GM21529 (cell line): ENCODE results near the gene TMEM186.
"Not testable (repeated sequence)": the region's sequence is repeated elsewhere in the genome, so short reads cannot be mapped to it uniquely, and the experiment has no call there.

Source experiments
- ATAC-seq: cut with Tn5 transposase; IDR thresholded peaks from one replicate; pipeline ENCODE4 v1.9.1; 2021; ENCODE audit not compliant: unreplicated experiment

The TMEM186 gene

DNA sequence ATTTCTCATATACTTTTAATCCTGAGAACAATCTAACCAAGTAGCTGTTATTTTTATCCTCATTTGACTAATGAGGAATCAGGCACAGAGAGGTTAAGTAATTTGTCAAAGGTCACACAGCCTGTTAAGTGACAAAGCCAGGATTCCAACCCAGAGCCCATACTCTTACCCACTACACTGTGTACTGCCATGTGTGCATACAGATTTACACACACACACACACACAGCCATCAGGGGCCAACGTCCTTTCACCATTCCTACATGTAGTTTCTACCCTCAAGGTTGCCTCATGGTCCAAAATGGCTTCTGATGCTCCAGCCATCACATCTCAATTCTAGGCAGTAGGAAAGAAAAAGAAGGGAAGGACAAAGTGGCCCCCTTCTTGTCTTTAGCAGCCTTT, 22.1 kb downstream of the TMEM186 start:
- ATAC-seq = no peak

DNA sequence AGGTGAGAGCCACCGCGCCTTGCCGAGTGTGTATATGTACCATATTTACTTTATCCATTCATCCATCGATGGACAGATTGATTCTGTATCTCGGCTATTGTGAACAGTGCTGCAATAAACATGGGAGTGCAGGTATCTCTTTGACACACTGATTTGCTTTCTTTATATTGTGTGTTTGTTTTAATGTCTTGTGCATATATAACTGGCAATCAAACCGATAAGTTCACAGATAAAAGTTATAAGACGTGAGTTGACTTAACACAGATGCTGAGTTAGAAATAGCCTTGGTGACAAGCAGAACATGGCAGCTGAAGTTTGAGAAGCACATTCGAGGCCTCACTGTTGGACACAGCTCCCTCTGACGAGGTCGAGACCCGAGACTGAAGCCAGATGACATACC, 23.2 kb downstream of the TMEM186 start:
- ATAC-seq = no peak

DNA sequence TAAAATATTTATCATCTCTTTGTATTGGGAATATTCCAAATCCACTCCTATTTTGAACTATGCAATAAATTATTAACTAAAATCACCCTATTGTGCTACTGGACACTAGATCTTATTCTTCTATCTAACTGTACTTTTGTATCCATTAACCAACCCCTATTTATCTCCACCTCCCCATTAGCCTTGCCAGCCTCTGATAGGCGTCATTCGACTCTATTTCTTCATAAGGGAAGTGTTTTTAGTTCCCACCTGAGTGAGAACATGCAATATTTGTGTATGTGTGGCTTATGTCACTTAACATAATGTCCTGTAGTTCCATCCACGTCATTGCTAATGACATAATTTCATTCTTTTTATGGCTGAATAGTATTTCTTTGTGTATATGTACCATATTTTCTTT, 23.9 kb downstream of the TMEM186 start:
- ATAC-seq = no peak

DNA sequence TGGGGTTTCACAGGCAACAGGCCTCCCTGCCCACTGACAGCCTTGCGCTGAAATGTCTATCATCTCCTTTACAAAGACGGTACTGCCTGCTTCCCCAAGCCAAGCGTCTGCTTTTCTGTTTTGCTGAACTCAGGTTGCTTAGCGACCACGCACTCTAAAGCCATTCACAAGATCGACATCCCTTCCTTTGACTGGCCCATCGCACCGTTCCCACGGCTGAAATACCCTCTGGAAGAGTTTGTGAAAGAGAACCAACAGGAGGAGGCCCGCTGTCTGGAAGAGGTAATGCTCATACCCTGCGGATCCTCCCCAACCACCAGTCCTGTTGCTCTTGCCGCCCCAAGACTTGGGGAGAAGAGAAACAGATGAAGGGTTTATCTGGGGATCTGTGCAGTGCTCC, 28.7 kb downstream of the TMEM186 start:
- no peak for ATAC-seq

DNA sequence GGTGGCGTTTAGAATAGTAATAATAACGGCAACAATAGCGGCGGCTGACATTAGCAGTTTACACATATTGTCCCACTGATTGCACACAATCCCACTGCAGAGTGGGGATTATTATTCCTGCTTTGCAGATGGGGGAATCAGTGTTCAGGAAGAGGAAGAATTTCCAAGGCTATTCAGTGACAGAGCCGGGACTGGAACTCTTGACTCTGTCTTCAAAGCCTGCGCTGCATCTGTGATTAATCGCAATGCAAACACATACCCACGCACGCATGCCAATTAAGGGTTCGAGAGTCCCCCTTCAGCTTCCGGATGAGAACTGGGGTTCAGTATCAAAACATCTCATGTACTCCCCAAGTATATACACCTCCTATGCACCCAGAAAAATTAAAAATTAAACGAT, 29.2 kb downstream of the TMEM186 start:
- ATAC-seq = no peak

DNA sequence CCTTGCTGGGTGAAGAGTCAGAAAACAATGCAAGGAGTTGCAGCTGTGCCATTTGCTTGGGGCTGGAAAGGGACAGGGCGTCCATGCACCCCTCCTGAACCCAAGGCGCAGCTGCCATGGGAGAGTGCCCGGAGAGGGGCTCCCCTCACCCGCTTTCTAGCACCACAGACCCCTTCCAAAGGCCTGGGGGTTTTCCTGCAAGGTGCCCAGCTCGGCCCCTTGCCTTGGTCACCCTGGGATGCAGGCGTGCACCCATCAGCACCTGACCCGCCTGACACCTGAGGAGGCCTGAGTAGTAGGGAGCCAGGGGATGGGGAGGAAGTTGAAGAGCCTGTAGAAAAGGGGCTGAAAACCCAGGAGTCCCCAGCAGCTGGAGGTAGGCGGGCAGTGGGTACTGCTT, 30.3 kb downstream of the TMEM186 start:
- ATAC-seq = no peak

DNA sequence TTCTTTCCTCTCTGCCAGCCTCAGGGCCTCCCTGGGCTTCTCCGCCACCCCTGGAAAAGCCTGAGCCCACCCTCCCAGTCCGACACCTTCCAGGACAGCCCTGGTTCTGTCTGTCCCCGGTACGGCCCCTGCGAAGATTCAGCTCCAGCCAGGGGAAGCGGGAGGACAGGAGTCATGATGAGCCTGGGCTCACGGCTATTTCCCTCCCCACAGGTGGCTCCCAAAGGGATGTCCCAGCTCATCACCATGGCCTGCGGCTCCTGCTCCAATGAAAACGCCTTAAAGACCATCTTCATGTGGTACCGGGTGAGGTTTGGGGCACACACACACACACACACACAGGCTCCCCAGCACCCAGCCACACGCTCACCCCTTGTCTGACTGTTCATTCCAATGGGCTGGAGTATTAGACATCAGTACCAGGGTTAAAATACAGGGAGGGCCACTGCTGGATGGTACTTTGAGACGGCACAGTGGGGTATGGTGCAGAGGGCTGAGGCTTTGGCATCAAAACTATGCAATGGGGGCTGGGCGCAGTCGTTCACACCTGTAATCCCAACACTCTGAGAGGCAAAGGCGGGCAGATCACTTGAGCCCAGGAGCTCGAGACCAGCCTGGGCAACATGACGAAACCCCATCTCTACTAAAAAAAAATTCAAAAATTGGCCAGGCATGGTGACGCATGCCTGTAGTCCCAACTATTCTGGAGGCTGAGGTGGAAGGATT, 32.8 kb downstream of the TMEM186 start:
- no peak for ATAC-seq

DNA sequence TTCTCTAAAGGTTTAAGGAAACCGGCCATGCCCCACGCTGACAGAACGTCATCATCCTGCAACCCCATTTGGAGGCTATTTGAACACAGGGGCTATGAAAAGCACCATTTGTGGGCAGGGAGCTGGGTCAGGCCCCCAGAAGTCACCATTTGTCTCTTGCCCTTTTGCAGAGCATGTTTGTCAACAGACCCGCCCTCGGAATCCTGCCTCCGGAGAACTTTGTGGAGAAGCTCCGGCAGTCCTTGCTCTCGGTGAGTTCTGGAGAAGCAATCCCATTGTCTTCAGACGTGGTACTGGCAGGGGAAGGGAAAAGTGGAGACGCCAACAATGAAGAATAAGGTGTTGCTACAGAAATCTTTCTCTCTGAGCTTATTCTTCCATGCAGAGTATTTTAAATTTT, 33.5 kb downstream of the TMEM186 start:
- no peak for ATAC-seq

DNA sequence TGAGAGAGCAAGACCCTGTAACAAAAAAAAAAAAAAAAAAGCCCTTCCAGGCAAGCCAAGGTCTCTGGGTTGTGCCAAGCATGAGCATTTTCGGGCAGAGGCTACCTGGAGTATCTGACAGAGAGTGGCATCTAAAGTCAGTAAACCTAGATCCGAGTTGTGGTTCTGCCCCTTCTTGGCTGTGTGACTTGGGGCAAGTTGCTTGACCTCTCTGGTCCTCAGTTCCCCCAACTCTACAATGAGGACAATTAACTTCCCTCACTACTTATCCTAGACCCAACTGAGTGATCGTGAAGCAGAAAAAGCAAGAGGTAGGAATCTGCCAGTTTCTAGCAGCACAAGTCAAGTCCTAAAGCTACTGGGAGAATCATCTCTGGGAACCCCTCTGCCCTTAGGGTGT, 34.4 kb downstream of the TMEM186 start:
- ATAC-seq = no peak

DNA sequence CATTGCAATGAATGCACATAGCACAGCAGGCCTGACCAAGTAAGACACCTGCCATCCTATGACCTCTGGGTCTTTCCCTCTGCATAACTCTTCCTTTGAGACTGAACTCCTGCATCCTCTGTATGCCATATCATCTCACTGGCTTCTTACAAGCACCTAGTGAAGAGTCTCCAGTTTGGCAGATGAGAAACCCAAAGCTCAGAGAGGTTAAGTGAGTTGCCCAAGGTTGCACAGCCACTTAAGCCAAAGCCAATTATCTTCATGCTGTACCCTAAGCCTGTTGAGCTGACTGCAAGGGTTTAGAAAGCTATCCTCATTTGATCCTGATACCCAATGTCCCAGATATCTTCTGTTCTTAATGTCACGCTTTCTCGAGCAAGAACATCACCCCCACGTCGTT, 35.2 kb downstream of the TMEM186 start:
- no peak for ATAC-seq

DNA sequence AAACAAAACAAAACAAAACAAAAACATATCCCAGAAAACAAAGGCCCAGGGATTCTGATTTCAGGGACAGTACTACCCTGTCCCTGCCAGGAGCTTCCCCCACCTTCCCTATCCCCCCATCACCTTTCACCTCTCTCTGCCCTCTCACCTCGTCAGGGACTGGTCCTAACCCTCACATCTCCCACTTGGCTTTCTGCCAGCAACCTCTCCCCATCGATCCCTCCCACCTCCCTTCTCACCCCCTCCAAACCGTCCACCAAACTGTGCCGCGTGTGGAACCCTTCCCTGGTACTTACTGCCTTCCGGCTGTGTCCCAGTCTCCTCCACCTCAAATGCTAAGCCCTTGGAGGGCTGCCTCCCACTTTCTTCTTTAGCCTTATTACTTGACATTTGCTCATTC, 36.4 kb downstream of the TMEM186 start:
- ATAC-seq = no peak

DNA sequence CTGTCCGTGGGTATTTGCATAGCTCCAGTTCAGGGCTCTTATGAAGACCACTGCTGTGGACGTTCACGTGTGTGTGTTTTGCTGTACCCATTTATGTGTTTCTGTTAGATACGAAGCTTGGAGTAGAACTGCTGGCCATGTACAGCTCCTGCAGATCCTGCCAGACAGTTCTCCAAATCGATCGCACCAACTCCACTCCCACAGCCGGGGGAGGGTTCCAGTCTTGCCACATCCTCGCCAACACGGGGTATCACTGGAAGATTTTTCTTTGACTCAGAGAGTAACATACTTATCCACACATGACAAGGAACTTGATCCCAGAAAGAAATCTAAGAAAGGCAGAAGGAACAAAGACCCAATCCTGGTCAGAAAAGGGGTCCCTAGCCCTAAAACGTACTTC, 37.4 kb downstream of the TMEM186 start:
- no peak for ATAC-seq

DNA sequence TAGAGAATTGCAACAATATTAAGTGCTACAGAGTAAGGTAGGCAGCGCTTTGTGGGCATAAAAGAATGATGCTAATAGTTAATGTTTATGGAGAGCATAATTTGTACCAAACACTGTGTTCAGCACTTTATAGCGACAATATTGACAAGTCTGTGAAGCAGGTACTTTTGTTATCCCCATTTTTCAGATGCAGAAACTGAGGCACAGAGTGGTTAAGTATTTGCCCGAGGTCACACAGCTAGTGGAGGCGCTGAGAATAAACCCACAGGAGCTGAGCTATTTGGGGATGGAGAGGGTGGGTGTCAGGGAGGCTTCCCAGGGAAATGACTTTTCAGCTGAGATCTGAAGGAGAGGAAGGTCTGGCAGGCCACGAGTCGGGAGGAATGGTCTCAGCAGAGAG, 39.4 kb downstream of the TMEM186 start:
- no peak for ATAC-seq

DNA sequence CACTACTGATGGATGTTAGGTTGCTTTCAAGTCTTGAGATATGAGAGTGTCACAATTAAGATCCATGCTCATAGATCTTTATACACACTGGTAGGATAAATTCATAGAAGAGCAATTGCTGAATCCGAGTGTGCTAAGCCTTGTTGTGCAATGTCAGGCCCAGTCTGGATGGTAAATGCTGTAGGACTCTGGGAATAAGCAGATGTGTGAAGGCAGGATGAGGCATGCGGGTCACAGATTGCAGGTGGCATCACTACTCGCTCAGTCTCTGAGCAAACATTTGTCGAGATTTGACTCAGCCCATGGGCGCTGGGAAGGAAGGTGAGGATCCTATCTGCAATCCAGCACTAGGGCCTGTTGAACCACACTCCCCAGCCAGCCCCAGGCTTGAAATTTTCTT, 40.7 kb downstream of the TMEM186 start:
- ATAC-seq = no peak

DNA sequence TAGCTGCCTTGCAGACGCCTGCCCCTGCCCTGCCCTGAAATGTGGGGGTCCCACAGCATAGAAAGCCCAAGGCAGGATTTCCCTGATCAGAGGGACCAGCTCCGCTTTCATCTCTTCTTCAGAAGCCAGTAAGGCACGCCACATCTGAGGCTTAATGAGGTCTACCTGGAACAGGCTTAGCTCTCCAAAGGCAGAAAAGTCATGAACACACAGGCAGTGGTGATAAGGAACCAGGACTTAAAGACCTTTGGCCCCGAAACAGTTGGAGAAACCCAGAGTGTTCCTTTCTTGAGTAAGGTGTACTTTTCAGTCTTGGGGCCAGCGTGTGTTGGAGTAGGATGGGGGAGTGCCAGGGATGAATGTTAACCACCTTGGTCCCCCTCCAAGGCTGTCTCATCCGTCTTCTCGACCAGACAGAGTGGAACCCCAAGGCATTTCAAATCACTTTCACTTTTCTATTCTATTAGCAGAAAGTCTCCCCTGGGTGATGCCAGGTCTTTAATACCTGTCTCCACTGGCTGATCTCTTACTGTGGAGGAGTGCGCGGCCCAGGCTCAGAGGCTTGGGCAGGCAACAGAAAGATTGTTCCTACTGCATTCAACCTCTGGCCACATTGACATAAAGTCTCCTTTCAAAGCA, 43.9 kb downstream of the TMEM186 start:
- no peak for ATAC-seq

DNA sequence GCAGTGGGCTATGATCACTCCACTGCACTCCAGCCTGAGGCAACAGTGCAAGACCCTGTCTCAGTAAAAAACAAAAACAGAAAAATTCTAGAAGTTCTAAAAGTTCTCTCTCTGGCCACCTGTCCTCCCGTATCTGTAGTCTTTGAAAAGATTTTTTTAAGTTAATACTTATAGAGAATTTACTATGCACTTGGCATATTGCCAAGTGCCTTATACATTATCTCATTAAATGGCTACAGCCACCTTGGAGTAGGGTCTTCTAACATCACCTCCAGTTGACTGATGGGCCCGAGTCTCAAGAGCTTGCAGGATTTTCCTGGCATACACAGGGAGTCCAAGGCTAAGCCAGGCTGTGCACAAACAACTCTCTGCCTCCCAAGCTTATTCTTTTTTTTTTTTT, 44.7 kb downstream of the TMEM186 start:
- ATAC-seq = no peak

DNA sequence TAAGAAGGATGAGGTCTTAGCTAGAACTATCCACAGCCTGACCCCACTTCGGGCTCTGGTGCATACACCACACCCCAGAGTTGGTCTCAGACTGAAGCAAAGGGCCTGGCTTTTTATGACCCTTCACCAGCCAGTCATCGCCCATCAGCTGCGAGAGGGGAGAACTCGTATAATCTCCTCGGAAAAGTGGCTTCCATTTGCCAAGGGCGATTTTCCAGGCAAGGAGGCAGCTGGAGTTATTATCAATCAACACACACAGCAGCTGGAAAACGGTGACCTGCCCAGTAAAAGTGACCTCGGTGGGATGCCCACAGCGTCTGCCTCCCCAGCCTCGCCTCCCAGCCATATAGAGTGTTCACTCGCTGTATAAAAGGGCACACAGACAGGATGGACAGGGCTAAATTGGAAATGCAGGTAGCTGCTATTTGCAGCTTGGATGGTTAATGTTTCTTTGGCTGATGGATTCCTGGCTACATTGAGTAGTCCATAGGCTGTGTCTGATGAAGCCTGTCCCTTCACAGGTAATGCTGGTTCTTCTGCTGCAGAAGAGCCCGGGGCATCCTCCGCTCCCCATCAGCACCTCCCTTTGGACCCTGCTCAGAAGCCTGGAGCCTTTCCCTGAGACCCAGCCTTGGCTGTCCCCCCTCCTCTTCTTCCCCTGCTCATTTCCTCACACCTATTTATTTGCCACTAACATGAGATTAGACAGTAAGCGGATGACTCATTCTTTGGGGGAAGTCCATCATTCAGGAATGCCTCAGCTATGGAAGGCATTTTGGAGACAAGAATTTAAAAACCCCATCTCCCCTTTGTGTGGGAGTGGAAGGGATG, 45.7 kb downstream of the TMEM186 start:
- no peak for ATAC-seq

DNA sequence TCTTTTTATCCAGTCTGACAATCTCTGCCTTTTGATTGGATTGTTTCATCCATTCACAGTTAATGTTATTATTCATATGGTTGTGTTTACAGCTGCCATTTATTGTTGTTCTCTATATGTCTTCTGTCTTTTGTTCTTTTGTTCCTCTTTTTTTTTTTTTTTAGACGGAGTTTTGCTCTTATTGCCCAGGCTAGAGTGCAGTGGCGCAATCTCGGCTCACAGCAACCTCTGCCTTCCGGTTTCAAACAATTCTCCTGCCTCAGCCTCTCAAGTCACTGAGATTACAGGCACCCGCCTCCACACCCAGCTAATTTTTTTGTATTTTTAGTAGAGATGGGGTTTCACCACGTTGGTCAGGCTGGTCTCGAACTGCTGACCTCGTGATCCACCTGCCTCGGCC, 48.5 kb downstream of the TMEM186 start:
- not testable (repeated sequence) for ATAC-seq
